Duodenal mucosa (tissue), 2 donors: ENCODE results near the gene TBCA.

Experiments used
- H3K27ac ChIP-seq: one replicate; pipeline ENCODE4 v1.7.0; 2013; ENCODE audit warnings: low read depth, low read length
- H3K27me3 ChIP-seq, 2 donors: one replicate each; pipeline ENCODE4 v1.7.0; 2013; ENCODE audit warnings: low read length in 2 of 2, control low read depth in 1 of 2; ENCODE audit not compliant: insufficient read depth in 2 of 2, control insufficient read depth in 1 of 2
- H3K36me3 ChIP-seq, 2 donors: one replicate each; pipeline ENCODE4 v1.7.0; 2013; ENCODE audit warnings: low read length in 2 of 2, control low read depth in 1 of 2; ENCODE audit not compliant: insufficient read depth in 2 of 2, control insufficient read depth in 1 of 2
- H3K4me1 ChIP-seq, 2 donors: one replicate each; pipeline ENCODE4 v1.7.0; 2013; ENCODE audit warnings: low read length in 2 of 2, control low read depth in 1 of 2; ENCODE audit not compliant: insufficient read depth in 2 of 2, control insufficient read depth in 1 of 2
- H3K4me3 ChIP-seq, 2 donors: one replicate each; pipeline ENCODE4 v1.7.0; 2013; ENCODE audit warnings: low read length in 2 of 2, low read depth in 1 of 2
- H3K9ac ChIP-seq, 2 donors: one replicate each; pipeline ENCODE4 v1.7.0; 2013; ENCODE audit warnings: low read length in 2 of 2, low read depth in 1 of 2
- H3K9me3 ChIP-seq, 2 donors: one replicate each; pipeline ENCODE4 v1.7.0; 2013; ENCODE audit warnings: low read length in 2 of 2, control low read depth in 1 of 2; ENCODE audit not compliant: control insufficient read depth in 1 of 2

The TBCA gene

GRCh38 chr5:77748160-77748559, 28.0 kb downstream of the TBCA start:
- H3K27ac ChIP-seq = no peak overlapping the region
- no peaks in the 10 kb centered on the region for H3K9me3 ChIP-seq
- peaks cover 0 to 5% of the 10 kb centered on the region in 2 donors for H3K4me1 ChIP-seq
- H3K27me3 ChIP-seq = no peaks in the 10 kb centered on the region
- H3K36me3 ChIP-seq = no peaks in the 10 kb centered on the region
- no peak overlapping the region for H3K4me3 ChIP-seq
- no peak overlapping the region for H3K9ac ChIP-seq

GRCh38 chr5:77744116-77744515, 32.0 kb downstream of the TBCA start:
- H3K27ac ChIP-seq = no peak overlapping the region
- peaks cover 0 to 5% of the 10 kb centered on the region in 2 donors for H3K4me1 ChIP-seq
- no peaks in the 10 kb centered on the region for H3K36me3 ChIP-seq

GRCh38 chr5:77743181-77743580, 33.0 kb downstream of the TBCA start:
- H3K27ac ChIP-seq = no peak overlapping the region
- H3K9me3 ChIP-seq = no peaks in the 10 kb centered on the region
- no peaks in the 10 kb centered on the region for H3K27me3 ChIP-seq
- no peak overlapping the region for H3K9ac ChIP-seq
- H3K4me1 ChIP-seq = peaks cover 0 to 5% of the 10 kb centered on the region in 2 donors
- H3K36me3 ChIP-seq = no peaks in the 10 kb centered on the region
- no peak overlapping the region for H3K4me3 ChIP-seq

More at GRCh38 chr5:77744116-77744515, 32.0 kb downstream of the TBCA start:
- no peaks in the 10 kb centered on the region for H3K9me3 ChIP-seq
- H3K27me3 ChIP-seq = no peaks in the 10 kb centered on the region
- no peak overlapping the region for H3K4me3 ChIP-seq
- no peak overlapping the region for H3K9ac ChIP-seq

GRCh38 chr5:77741608-77742007, 34.5 kb downstream of the TBCA start:
- Histone ChIP-seq H3K27ac (no peak overlapping the region), H3K36me3 (no peaks in the 10 kb centered on the region), H3K27me3 (no peaks in the 10 kb centered on the region), H3K9ac (no peak overlapping the region), H3K9me3 (no peaks in the 10 kb centered on the region), H3K4me3 (no peak overlapping the region), H3K4me1 (peaks cover 0 to 5% of the 10 kb centered on the region in 2 donors)

GRCh38 chr5:77734885-77735284, 41.3 kb downstream of the TBCA start:
- Histone ChIP-seq H3K4me1 (no peaks in the 10 kb centered on the region), H3K9ac (no peak overlapping the region), H3K36me3 (no peaks in the 10 kb centered on the region), H3K4me3 (no peak overlapping the region), H3K27me3 (no peaks in the 10 kb centered on the region), H3K9me3 (peaks cover 6% of the 10 kb centered on the region in 2 donors), H3K27ac (no peak overlapping the region)

- no peaks in the 10 kb centered on the region for H3K27me3 ChIP-seq
- H3K27ac ChIP-seq = no peak overlapping the region
- peaks cover 6% of the 10 kb centered on the region in 2 donors for H3K9me3 ChIP-seq
- no peak overlapping the region for H3K4me3 ChIP-seq
- no peaks in the 10 kb centered on the region for H3K36me3 ChIP-seq
- H3K4me1 ChIP-seq = no peaks in the 10 kb centered on the region
- no peak overlapping the region for H3K9ac ChIP-seq
These were observed 43.0 kb downstream of the TBCA start for GRCh38 chr5:77733130-77733529.

- Histone ChIP-seq H3K27ac (no peak overlapping the region), H3K9ac (no peak overlapping the region)
These were observed 48.9 kb downstream of the TBCA start for GRCh38 chr5:77727190-77727589.

GRCh38 chr5:77725616-77726015, 50.5 kb downstream of the TBCA start:
- Histone ChIP-seq H3K27ac (no peak overlapping the region), H3K9me3 (no peaks in the 10 kb centered on the region), H3K4me1 (no peaks in the 10 kb centered on the region), H3K4me3 (no peak overlapping the region), H3K36me3 (no peaks in the 10 kb centered on the region), H3K9ac (no peak overlapping the region), H3K27me3 (no peaks in the 10 kb centered on the region)

More at GRCh38 chr5:77727190-77727589, 48.9 kb downstream of the TBCA start:
- Histone ChIP-seq H3K4me1 (no peaks in the 10 kb centered on the region), H3K4me3 (no peak overlapping the region), H3K36me3 (no peaks in the 10 kb centered on the region), H3K9me3 (no peaks in the 10 kb centered on the region), H3K27me3 (no peaks in the 10 kb centered on the region)

GRCh38 chr5:77724934-77725333, 51.2 kb downstream of the TBCA start:
- Histone ChIP-seq H3K27ac (no peak overlapping the region), H3K9me3 (no peaks in the 10 kb centered on the region), H3K4me3 (no peak overlapping the region), H3K4me1 (no peaks in the 10 kb centered on the region), H3K27me3 (no peaks in the 10 kb centered on the region), H3K36me3 (no peaks in the 10 kb centered on the region), H3K9ac (no peak overlapping the region)

- Histone ChIP-seq H3K4me1 (no peaks in the 10 kb centered on the region), H3K36me3 (no peaks in the 10 kb centered on the region), H3K4me3 (no peak overlapping the region), H3K27me3 (no peaks in the 10 kb centered on the region), H3K9ac (no peak overlapping the region), H3K9me3 (no peaks in the 10 kb centered on the region), H3K27ac (no peak overlapping the region)
These were observed 56.3 kb downstream of the TBCA start for GRCh38 chr5:77719666-77720363.
